Esophagus squamous epithelium (tissue), 4 donors: ENCODE results near the gene NPSR1.

ENCODE experiments used
- CTCF ChIP-seq, 6 experiments: fragments of 450-650 bp in 4 of 6; fragments of 200-600 bp in 2 of 6; sonication (generic) in 2 of 6; IDR thresholded peaks; one replicate each; pipeline ENCODE4 v1.5.1; 2016 to 2019; ENCODE audit warnings: antibody characterized with exemption in 6 of 6, mild to moderate bottlenecking in 4 of 6, moderate library complexity in 4 of 6
- POLR2A ChIP-seq, 4 donors: fragments of 450-650 bp; IDR thresholded peaks; one replicate each; pipeline ENCODE4 v1.6.1; 2017; ENCODE audit warnings: antibody characterized with exemption in 4 of 4, mild to moderate bottlenecking in 4 of 4, moderate library complexity in 3 of 4

- no peak for TF ChIP-seq CTCF (IDR thresholded peaks at IDR 0.05)
- no peak for TF ChIP-seq POLR2A (IDR thresholded peaks at IDR 0.05)
These were observed 100.1 kb downstream of the NPSR1 start for GRCh38 chr7:34758111-34758601.
